ENCODE results near the gene TXNRD3.

DNA sequence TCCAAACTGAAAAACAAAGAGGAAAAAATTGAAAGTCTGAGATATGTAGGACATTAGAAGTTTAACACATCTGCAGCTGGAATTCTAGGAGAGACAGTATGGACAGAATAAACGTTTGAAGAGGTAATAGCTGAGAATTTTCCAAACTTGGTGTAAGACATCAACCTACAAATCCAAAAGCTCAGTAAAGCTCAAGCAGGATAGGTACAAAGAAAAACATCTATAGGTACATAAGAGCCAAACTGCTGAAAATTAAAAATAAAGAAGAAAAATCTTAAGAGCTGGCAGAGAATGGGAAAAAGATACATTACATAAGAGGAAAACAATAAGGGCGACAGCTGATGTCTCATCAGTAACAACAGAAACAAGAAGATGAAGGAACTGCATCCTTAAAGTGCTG lies 73.4 kb downstream of the TXNRD3 start:
- TF ChIP-seq, protein P1, sequence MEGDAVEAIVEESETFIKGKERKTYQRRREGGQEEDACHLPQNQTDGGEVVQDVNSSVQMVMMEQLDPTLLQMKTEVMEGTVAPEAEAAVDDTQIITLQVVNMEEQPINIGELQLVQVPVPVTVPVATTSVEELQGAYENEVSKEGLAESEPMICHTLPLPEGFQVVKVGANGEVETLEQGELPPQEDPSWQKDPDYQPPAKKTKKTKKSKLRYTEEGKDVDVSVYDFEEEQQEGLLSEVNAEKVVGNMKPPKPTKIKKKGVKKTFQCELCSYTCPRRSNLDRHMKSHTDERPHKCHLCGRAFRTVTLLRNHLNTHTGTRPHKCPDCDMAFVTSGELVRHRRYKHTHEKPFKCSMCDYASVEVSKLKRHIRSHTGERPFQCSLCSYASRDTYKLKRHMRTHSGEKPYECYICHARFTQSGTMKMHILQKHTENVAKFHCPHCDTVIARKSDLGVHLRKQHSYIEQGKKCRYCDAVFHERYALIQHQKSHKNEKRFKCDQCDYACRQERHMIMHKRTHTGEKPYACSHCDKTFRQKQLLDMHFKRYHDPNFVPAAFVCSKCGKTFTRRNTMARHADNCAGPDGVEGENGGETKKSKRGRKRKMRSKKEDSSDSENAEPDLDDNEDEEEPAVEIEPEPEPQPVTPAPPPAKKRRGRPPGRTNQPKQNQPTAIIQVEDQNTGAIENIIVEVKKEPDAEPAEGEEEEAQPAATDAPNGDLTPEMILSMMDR (IDR thresholded peaks at IDR 0.05) = no peak
- TF ChIP-seq POLR2A (IDR thresholded peaks at IDR 0.05) = no peak
